ENCODE results near the gene EDRF1. TPM values are rescaled to one million over a fixed set of nuclear protein-coding genes. Genes with fewer than 3 reads are reported as not detected.

EDRF1 gene
- total RNA-seq, 1 experiment from 2014 or later = 49.2 TPM

DNA sequence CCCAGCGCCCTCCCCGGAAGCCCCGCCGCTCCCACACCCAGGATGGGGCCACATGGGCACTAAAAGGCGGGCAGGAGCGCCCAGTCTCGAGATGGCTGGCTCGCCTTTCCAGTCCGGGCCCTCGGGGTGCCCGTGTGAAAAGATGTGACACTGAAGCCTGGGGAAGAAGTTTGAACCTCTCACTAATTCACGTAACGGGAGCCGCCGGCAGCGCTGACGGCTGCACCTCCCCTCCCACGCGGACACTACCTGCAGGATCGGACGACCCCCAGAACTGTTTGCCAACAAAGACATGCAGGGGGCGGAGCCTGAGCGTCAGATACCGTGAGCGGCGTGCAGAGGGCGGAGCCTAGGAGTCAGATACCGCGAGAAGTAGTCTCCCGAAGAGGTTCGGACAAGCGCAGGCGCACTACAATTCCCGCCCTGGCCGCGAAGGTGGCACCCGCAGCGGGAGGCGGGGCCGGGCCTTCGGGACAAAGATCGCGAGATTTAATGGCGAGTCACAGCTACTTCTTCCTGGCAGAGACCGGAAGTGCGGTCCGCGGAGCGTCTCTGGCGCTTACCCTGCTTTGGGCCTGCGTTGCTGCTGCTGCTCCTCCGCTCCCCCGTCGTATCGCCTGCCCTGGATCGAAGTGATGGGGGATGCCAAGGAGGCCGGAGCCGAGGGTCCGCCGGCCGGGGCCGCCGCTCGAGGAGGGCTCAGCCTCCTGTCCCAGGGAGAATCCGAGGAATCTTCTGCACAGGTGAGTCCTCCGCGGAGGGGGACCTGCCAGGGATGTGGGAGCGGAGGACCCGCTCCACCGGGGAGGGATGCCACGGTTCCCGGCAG, at the start of gene EDRF1 (continued):
- TF ChIP-seq EGR1 (IDR thresholded peaks at IDR 0.05; ENCODE audit: low read depth) (0 out of 2 replicates have a peak, but pooled peaks have one; percentile 36), RAD21 (IDR thresholded peaks at IDR 0.05; ENCODE audit: low read depth) (no peak; the same call in 1 of the 2 replicates), JUND (IDR thresholded peaks at IDR 0.05) (no peak; the same call in 1 of the 2 replicates), SP1 (IDR thresholded peaks at IDR 0.05; ENCODE audit: low read depth) (peak; percentile 77; the same call in 1 of the 2 replicates)
- TF ChIP-seq, protein P1, sequence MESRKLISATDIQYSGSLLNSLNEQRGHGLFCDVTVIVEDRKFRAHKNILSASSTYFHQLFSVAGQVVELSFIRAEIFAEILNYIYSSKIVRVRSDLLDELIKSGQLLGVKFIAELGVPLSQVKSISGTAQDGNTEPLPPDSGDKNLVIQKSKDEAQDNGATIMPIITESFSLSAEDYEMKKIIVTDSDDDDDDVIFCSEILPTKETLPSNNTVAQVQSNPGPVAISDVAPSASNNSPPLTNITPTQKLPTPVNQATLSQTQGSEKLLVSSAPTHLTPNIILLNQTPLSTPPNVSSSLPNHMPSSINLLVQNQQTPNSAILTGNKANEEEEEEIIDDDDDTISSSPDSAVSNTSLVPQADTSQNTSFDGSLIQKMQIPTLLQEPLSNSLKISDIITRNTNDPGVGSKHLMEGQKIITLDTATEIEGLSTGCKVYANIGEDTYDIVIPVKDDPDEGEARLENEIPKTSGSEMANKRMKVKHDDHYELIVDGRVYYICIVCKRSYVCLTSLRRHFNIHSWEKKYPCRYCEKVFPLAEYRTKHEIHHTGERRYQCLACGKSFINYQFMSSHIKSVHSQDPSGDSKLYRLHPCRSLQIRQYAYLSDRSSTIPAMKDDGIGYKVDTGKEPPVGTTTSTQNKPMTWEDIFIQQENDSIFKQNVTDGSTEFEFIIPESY (IDR thresholded peaks at IDR 0.05; ENCODE audit: extremely low read depth, insufficient replicate concordance, low read length) = peak; percentile 98
- TF ChIP-seq, protein P2, sequence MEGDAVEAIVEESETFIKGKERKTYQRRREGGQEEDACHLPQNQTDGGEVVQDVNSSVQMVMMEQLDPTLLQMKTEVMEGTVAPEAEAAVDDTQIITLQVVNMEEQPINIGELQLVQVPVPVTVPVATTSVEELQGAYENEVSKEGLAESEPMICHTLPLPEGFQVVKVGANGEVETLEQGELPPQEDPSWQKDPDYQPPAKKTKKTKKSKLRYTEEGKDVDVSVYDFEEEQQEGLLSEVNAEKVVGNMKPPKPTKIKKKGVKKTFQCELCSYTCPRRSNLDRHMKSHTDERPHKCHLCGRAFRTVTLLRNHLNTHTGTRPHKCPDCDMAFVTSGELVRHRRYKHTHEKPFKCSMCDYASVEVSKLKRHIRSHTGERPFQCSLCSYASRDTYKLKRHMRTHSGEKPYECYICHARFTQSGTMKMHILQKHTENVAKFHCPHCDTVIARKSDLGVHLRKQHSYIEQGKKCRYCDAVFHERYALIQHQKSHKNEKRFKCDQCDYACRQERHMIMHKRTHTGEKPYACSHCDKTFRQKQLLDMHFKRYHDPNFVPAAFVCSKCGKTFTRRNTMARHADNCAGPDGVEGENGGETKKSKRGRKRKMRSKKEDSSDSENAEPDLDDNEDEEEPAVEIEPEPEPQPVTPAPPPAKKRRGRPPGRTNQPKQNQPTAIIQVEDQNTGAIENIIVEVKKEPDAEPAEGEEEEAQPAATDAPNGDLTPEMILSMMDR (IDR thresholded peaks at IDR 0.05 in 2 of 3, conservative IDR thresholded peaks at IDR 0.05 in 1 of 3; ENCODE audit: borderline replicate concordance in 1 of 3, insufficient read depth in 1 of 3, low read depth in 2 of 3, low read length in 2 of 3) = no peak

DNA sequence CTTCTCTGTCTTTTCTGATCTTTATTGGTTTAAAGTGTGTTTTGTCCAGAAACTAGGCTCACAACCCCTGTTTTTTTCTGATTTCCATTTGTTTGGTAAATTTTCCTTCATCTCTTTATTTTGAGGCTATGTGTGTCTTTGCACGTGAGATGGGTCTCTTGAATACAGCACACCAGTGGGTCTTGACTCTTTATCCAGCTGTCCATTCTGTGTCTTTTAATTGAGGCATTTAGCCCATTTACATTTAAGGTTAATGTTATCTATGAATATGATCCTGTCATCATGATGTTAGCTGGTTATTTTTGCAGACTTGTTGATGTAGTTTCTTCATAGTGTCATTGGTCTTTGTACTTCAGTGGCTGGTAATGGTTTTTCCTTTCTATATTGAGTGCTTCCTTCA, 46.6 kb upstream of the EDRF1 start:
- no peak overlapping the region for H2AFZ ChIP-seq (ENCODE audit: low read depth, low read length, poor library complexity, severe bottlenecking)
- no peaks in the 10 kb centered on the region for H4K20me1 ChIP-seq (ENCODE audit: insufficient read depth)
- POLR2A ChIA-PET = interaction anchor here (2.5 kb wide), 1 partner anchor 10 kb away, joined by 9 read pairs; no protein-coding TSS in a partner anchor
- no peak overlapping the region for H3K4me3 ChIP-seq (replicated peaks in 1 of 2; ENCODE audit: low read depth in 1 of 2, low read length in 2 of 2)
- TF ChIP-seq ZNF274 (IDR thresholded peaks at IDR 0.05; ENCODE audit: low read depth, low read length) (no peak), EGR1 (IDR thresholded peaks at IDR 0.05; ENCODE audit: low read depth) (no peak), CEBPB (IDR thresholded peaks at IDR 0.05; ENCODE audit: low read depth) (no peak), EZH2phosphoT487 (IDR thresholded peaks at IDR 0.05; ENCODE audit: borderline replicate concordance) (no peak), SRF (IDR thresholded peaks at IDR 0.05; ENCODE audit: low read depth) (no peak), YY1 (IDR thresholded peaks at IDR 0.05; ENCODE audit: extremely low read depth, insufficient replicate concordance, low read depth, low read length) (no peak), ZFX (IDR thresholded peaks at IDR 0.05) (no peak)
- RAD21 ChIA-PET (ENCODE audit: low non-redundant PET in 1 of 2, low total read pairs in 2 of 2, uncharacterized antibody in 2 of 2, unreplicated experiment in 2 of 2) = no interaction called here
- no peaks in the 10 kb centered on the region for H3K4me1 ChIP-seq (ENCODE audit: control insufficient read depth in 1 of 2, insufficient read depth in 2 of 2, low read length in 2 of 2)
- no peak for DNase-seq (ENCODE audit: low read depth, low spot score)
- ATAC-seq = no peak
- H3K79me2 ChIP-seq (ENCODE audit: insufficient read depth, low read length) = no peaks in the 10 kb centered on the region
- no TSS peak for BruUV-seq (replicated peaks)
- H3K9ac ChIP-seq (ENCODE audit: low read length) = no peak overlapping the region
- no peak overlapping the region for H3K27ac ChIP-seq (ENCODE audit: low read depth, low read length)
- H3K9me2 ChIP-seq (ENCODE audit: insufficient read depth) = no peaks in the 10 kb centered on the region
- H3K9me3 ChIP-seq (ENCODE audit: control insufficient read depth in 1 of 2, insufficient read depth in 1 of 2, low read depth in 1 of 2, low read length in 2 of 2) = 0 out of 4 replicates have a peak, but pooled peaks cover 3 to 6% of the 10 kb centered on the region in 2 experiments
- CTCF ChIA-PET = no interaction called here
- intact Hi-C loops (cut with micrococcal nuclease) = no loop called here
- H3K27me3 ChIP-seq (ENCODE audit: insufficient read depth, low read length) = no peaks in the 10 kb centered on the region
- H3K36me3 ChIP-seq (ENCODE audit: control insufficient read depth in 1 of 2, insufficient read depth in 2 of 2, low read length in 2 of 2) = no peaks in the 10 kb centered on the region
- H3K4me2 ChIP-seq (ENCODE audit: low read length) = no peak overlapping the region
